Measurements from ENCODE around the gene CTDSP1.

CTDSP1 gene

DNA sequence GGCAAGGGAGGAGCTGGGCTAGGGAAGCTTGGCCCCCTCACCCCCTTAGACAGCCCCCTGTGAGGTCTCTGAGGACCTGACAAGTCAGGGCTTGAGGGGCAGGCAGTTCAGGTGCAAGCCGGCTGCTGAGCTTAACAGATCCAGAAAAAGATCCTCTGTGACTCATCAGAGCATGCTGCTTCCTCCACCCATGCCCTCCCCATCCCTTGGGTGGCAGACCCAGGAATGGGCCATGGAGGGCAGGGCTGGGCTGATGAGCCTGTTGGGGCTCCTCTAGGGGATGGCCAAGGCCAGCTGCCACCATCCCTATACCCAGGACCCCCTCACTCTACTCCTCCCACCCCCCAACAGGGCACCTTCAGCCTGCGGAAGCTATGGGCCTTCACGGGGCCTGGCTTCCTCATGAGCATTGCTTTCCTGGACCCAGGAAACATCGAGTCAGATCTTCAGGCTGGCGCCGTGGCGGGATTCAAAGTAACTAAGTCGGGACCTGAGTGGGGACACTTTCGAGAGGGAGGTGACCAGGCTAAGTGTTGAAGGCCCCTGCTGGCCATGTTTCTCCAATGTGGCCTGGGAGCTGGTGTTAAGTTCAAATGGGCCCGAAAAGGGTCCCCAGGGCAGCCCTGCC, 15.7 kb upstream of the CTDSP1 start:
- Histone ChIP-seq H3K27ac (no peak overlapping the region), H3K4me3 (peak overlapping the region; percentile 21 to 31), H3K4me1 (peaks cover 0 to 10% (median 9%) of the 10 kb centered on the region in 4 donors), H3K27me3 (peaks cover 0 to 5% of the 10 kb centered on the region in 2 donors), H3K36me3 (no peaks in the 10 kb centered on the region), H3K9me3 (no peaks in the 10 kb centered on the region)
- intact Hi-C loops (cut with DNase I; ENCODE audit: low total_unique reads): no loop called here
- TF ChIP-seq, protein P1, sequence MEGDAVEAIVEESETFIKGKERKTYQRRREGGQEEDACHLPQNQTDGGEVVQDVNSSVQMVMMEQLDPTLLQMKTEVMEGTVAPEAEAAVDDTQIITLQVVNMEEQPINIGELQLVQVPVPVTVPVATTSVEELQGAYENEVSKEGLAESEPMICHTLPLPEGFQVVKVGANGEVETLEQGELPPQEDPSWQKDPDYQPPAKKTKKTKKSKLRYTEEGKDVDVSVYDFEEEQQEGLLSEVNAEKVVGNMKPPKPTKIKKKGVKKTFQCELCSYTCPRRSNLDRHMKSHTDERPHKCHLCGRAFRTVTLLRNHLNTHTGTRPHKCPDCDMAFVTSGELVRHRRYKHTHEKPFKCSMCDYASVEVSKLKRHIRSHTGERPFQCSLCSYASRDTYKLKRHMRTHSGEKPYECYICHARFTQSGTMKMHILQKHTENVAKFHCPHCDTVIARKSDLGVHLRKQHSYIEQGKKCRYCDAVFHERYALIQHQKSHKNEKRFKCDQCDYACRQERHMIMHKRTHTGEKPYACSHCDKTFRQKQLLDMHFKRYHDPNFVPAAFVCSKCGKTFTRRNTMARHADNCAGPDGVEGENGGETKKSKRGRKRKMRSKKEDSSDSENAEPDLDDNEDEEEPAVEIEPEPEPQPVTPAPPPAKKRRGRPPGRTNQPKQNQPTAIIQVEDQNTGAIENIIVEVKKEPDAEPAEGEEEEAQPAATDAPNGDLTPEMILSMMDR (IDR thresholded peaks at IDR 0.05): no peak
- DNase-seq: peak in 1 of 2 donors; percentile 33

DNA sequence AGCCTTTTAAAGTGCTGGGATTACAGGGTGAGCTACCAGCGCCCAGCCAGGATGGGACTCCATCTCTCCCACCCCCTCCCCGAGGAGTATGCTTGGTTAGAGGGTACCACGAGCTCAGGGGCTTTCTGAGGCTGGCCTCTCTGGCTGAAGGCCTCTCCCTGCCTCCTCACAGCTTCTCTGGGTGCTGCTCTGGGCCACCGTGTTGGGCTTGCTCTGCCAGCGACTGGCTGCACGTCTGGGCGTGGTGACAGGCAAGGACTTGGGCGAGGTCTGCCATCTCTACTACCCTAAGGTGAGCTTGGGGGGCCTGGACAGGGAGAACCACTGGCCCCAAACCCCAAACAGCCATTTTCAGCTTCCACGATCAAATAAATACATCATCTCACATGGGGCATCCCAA, 14.7 kb upstream of the CTDSP1 start:
- Histone ChIP-seq H3K4me1 (peaks cover 0 to 10% (median 9%) of the 10 kb centered on the region in 4 donors), H3K9me3 (no peaks in the 10 kb centered on the region), H3K4me3 (no peak overlapping the region), H3K27me3 (peaks cover 0 to 5% of the 10 kb centered on the region in 2 donors), H3K36me3 (no peaks in the 10 kb centered on the region), H3K27ac (no peak overlapping the region)
- DNase-seq: no peak
- TF ChIP-seq, protein P1 (IDR thresholded peaks at IDR 0.05): no peak
- intact Hi-C loops (cut with DNase I; ENCODE audit: low total_unique reads): no loop called here

DNA sequence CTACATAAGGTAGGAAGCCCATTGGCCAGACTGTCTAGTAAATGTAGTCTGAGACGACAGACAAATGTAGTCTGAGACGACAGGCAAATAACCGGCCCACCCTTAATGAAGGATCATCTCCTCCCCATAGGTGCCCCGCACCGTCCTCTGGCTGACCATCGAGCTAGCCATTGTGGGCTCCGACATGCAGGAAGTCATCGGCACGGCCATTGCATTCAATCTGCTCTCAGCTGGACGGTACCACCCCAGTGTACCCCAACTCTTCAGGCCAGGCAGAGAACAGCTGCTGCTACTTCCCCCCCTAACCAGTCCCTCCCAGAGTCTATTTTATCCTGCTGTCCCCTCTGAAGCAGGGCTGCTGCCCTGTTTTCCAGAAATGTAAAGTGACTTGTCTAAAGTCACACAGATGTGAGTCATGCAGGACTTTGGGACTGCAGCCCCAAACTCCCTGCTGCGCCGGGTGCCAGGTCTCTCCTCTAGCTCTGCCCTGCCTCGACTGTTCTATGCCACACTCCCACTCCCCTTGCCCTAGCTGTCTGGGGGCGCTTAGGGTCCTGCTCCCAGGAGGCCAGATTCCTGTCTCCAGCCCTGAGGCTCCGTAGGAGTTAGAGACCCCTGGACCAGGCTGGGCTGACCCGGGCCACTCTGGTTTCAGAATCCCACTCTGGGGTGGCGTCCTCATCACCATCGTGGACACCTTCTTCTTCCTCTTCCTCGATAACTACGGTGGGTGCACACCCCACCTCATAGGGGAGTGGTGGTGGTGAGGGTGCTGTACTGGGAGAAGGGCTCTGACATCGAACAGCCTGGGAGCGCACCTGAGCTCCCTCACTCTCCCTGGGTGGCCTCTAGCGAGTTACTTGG, 12.9 kb upstream of the CTDSP1 start:
- Histone ChIP-seq H3K27me3 (peaks cover 0 to 5% of the 10 kb centered on the region in 2 donors), H3K9me3 (no peaks in the 10 kb centered on the region), H3K27ac (no peak overlapping the region), H3K36me3 (no peaks in the 10 kb centered on the region), H3K4me1 (peaks cover 0 to 10% (median 9%) of the 10 kb centered on the region in 4 donors), H3K4me3 (no peak overlapping the region)
- TF ChIP-seq, protein P1 (IDR thresholded peaks at IDR 0.05): no peak
- no peak for DNase-seq
- intact Hi-C loops (cut with DNase I; ENCODE audit: low total_unique reads): no loop called here

DNA sequence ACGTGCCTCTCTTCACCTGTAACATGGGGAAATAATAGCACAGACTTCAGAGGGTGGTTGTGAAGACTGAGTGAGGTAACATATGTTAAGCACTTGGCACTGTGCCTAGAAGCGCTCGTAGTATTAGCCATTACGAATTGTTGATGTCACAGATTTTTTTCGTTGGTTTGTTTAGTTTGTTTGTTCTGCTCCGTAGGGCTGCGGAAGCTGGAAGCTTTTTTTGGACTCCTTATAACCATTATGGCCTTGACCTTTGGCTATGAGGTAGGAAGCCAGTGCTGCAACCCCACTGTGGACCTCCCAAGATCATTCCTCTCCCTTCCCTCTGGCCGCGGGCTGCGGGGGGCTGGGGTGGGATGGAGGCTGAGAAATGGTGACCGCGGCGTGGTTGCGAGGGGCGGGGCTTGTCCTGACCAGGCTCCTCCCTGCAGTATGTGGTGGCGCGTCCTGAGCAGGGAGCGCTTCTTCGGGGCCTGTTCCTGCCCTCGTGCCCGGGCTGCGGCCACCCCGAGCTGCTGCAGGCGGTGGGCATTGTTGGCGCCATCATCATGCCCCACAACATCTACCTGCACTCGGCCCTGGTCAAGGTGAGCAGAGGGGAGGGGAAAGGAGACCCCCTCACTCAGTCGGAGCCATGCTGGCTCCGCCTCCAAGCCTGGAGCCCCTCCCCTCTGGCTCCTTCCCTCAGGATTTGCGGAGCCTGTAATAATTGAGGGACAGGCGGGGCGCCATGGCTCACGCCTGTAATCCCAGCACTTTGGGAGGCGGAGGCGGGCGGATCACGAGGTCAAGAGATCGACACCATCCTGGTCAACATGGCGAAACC, 12.1 kb upstream of the CTDSP1 start:
- no peak overlapping the region for H3K27ac ChIP-seq
- H3K4me3 ChIP-seq: peak overlapping the region; percentile 34 to 44
- no peak for DNase-seq
- TF ChIP-seq, protein P1 (IDR thresholded peaks at IDR 0.05): no peak
- peaks cover 0 to 10% (median 9%) of the 10 kb centered on the region in 4 donors for H3K4me1 ChIP-seq
- H3K36me3 ChIP-seq: no peaks in the 10 kb centered on the region
- H3K27me3 ChIP-seq: peaks cover 0 to 5% of the 10 kb centered on the region in 2 donors
- intact Hi-C loops (cut with DNase I; ENCODE audit: low total_unique reads): no loop called here
- no peaks in the 10 kb centered on the region for H3K9me3 ChIP-seq

DNA sequence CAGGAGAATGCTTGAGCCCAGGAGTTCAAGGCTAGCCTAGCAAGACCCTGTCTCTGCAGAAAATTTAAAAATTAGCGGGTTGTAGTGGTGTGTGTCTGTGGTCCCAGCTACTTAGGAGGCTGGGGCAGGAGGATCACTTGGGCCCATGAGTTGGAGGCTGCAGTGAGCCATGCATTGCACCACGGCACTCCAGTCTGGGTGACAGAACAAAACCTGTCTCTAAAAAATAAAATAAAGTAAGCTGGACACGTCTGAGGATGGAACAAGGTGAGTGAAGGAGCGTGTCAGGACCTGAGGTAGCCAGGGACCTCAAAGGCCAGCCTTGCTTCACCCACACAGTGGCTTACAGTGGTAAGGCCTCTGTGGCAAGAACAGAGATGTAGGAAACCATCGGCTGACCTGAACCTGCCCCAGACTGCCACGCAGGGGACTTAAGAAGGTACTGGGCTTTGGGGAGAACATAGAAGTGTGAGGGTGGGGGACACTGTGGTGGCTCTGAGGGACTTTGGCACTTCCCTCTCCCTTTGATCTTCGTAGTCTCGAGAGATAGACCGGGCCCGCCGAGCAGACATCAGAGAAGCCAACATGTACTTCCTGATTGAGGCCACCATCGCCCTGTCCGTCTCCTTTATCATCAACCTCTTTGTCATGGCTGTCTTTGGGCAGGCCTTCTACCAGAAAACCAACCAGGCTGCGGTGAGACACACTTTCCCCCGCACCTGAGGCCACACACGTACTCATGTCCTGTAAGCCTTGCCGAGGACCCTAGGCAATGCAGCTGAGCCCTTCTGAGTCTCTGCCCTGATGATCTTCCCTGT, 10.1 kb upstream of the CTDSP1 start:
- TF ChIP-seq, protein P1 (IDR thresholded peaks at IDR 0.05): no peak
- no peak for DNase-seq
- Histone ChIP-seq H3K4me1 (peaks cover 0 to 10% (median 9%) of the 10 kb centered on the region in 4 donors), H3K27ac (no peak overlapping the region), H3K36me3 (no peaks in the 10 kb centered on the region), H3K9me3 (no peaks in the 10 kb centered on the region), H3K4me3 (no peak overlapping the region), H3K27me3 (peaks cover 0 to 5% of the 10 kb centered on the region in 2 donors)
- intact Hi-C loops (cut with DNase I; ENCODE audit: low total_unique reads): no loop called here

All from tibial artery (tissue), 4 donors.